Glomerular visceral epithelial cell (primary cell): ENCODE data around the gene PMFBP1.

ENCODE experiments used
- DNase-seq: peaks from one replicate; pipeline ENCODE4 v3.0.0-alpha.2; 2016; ENCODE audit errors: extremely low spot score

PMFBP1 gene

GRCh38 chr16:72188541-72188940 is 16.6 kb upstream of the PMFBP1 start:
- DNase-seq, result no peak

DNA sequence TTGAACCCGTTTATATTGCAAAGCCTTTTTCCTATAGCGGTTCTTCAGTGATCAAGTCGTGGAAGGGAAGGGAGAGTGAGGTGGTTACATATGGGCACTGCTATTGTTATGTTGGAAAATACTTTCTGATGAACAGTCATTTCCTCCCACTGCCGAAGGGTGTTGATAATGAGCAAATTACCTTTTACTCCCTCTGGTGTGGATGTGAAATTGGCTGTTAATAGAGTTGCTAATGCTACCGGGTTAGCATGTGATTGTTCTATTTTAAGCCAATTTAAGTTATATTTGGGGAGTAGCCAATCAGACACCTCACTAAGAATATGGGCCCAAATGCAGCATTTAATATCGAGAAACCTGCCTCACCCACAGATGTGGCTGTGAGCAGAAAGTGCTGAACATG is 15.6 kb upstream of the PMFBP1 start:
- DNase-seq, result no peak

GRCh38 chr16:72182976-72183375 is 11.0 kb upstream of the PMFBP1 start:
- DNase-seq, result no peak

GRCh38 chr16:72179204-72179970 is 7.4 kb upstream of the PMFBP1 start:
- no peak for DNase-seq

DNA sequence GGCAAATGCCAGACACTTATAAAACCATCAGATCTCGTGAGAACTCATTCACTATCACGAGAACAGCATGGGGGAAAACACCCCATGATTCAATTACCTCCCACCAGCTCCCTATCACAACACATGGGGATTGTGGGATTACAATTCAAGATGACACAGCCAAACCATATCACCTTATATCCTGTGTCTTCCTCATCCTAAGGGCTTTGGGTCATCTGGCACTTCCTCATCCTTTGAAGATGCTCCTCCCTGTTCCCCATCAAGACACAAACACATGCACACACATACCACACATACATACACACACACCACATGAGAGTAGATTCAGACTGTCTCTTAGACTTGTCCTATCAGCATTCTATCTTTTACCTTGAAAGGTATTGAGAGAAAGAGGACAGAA is 2.8 kb upstream of the PMFBP1 start:
- no peak for DNase-seq

DNA sequence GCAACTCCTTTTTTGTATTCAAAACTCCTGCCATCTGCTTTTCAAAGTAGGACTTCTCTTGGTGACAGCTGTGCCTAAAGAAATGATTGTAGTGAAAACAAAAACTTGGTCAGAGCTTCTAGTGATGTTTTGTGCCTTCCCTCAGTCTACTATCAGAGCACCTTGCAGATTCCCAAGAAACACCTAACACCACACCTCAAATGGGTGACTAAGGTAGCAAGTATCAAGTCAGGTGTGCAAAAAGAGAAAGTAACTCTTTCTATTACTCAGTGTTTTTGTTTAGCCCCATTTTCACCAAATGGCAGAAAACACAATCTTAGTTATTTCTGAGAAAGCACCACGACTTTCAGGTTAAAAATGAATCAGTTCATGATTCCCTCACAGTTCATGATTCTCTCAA is 2.0 kb upstream of the PMFBP1 start:
- no peak for DNase-seq

- DNase-seq, result no peak
Observed at GRCh38 chr16:72171236-72171635, 719 bp downstream of the PMFBP1 start.

DNA sequence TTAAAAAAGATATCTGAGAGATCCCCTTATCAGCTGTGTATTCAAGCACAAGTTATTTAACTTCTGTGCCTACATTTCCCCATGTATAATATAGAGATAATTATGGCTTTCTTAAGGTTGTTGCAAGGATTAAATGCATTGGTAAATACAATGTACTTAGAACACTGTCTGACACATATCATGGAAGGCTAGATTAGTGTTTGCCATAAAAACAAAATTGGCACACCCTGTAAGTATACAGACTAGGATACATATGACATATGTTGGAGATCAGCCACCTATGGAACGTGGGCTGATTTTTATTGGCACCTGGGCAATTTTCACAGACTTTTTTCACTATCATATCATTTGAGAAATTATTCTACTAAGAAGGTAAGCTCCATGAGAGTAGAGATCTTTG is 2.2 kb downstream of the PMFBP1 start:
- DNase-seq, result no peak

DNA sequence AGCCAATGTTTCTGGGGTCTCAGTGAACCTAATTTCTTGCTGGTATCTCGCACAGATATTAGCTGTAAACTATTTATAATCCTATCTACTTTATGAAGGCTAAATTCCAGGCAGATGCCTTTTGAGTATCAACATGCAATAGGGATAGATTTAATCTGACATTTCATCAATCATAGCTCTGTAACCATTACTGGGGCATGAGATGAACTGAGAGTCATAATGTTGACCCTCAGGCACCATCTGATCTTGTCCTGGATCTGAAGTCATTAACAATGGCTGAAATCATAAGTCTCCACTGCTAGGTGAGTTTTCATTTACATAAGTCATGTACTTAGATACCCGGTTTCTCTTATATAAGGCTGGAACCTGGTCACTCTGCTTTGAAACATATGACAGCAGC is 3.6 kb downstream of the PMFBP1 start:
- DNase-seq, result no peak

DNA sequence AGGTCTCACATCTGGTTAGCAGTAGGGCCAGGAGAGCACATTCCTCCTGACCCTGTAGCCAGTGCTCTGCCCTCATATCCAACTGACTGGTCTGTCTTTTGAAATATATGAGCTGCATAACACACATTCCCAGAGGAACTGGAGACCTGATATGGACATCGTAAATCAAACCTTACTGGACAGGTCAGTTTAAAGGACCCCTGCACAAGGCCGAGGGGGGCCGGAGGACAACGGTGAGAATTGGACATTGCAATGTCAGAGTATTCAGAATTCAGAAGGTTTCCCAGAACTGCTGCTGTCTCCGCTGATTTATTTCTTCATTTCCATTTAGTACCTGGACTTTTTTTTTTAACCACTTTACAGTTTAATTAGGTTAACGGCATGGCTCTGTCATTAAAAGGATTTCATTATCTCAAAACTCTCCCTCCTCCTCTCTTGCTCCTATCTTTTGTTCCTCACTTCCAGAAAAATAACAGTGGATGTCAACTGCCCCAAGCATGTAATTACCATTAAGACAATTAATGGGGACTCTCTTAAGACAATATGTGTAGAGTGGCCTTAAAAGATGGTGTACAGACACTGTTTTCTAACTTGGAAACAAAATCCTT is 4.9 kb downstream of the PMFBP1 start:
- no peak for DNase-seq

GRCh38 chr16:72166151-72166550 is 5.8 kb downstream of the PMFBP1 start:
- DNase-seq, result no peak

- DNase-seq, result no peak
Observed at GRCh38 chr16:72164691-72165090, 7.3 kb downstream of the PMFBP1 start.

GRCh38 chr16:72162105-72162692 is 9.8 kb downstream of the PMFBP1 start:
- no peak for DNase-seq

DNA sequence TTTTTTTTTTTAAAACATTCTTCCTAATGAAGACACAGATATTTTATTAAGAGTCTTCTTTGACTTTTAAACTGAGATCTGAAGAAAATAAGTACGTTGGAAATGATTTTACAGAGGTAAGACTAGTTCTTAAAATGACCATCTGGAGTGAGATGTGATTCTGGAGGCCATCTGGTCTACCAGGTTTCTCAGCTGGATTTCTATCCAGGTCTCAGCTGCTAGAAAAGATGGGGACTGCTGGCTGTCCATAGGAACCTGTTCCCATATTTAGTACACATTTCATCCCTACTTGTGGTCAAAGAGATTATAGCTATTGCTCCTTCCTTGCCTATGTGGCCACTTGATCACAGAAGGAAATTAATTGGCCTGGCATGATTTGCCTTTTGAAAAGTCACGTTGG is 12.2 kb downstream of the PMFBP1 start:
- no peak for DNase-seq

- no peak for DNase-seq
Observed at GRCh38 chr16:72159386-72159785, 12.6 kb downstream of the PMFBP1 start.

DNA sequence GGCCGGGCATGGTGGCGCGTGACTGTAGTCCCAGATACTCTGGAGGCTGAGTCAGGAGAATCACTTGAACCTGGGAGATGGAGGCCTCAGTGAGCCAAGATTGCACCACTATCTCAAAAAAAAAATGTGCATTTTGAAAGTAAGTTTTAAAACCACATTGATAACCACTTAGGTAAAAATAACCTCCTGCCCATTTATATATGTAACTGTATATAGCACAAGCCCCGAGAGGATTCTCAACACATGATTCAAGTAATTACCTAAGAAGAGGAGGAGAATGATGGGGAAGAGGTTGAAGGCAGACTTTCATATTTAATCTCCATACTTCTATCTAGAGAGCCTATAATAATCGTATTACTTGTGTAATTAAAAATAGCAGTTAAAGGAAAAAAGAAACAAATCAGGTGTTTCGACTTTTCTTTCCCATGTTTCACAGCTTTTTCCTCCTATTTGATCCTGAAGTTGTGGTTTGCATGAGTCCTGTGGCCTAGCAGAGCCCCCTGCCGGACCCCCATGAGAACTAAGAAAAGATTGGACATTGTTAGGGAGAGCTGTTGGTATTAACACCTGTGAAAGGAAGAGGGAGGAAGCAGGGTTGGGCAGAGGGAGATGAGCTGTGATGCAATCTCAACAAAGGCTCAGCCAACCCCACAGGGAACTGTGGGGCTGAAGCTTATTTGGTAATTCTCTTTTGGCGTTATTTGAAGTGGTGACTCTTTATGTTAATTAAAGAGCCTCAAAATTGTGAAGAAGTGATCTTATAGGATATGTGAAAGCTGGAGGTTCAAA is 22.1 kb downstream of the PMFBP1 start:
- no peak for DNase-seq

- no peak for DNase-seq
Observed at GRCh38 chr16:72142476-72142875, 29.5 kb downstream of the PMFBP1 start.

GRCh38 chr16:72139908-72140307 is 32.0 kb downstream of the PMFBP1 start:
- no peak for DNase-seq

GRCh38 chr16:72138064-72138572 is 33.8 kb downstream of the PMFBP1 start:
- no peak for DNase-seq

- no peak for DNase-seq
Observed at GRCh38 chr16:72137380-72138063, 34.4 kb downstream of the PMFBP1 start.

GRCh38 chr16:72134507-72134906 is 37.4 kb downstream of the PMFBP1 start:
- no peak for DNase-seq

GRCh38 chr16:72132726-72133125 is 39.2 kb downstream of the PMFBP1 start:
- DNase-seq, result no peak
